HepG2 (cell line): ENCODE measurements around the gene PCA3. TPM values are rescaled to one million over a fixed set of nuclear protein-coding genes. Genes with fewer than 3 reads are reported as not detected.

Experiments used
- ATAC-seq: fragments of 200-7000 bp; cut with Tn5 transposase; 3 replicates; pipeline ENCODE4 v1.9.1; 2020; ENCODE audit warnings: mild to moderate bottlenecking, moderate library complexity
- BruUV-seq: library from RNA; stranded (reverse); fragments of 400-500 nt; replicated peaks from 2 replicates; lab custom pipeline; 2021; lab: Mats Ljungman, UMichigan
- CTCF ChIA-PET: fragments of 300-600 bp; formaldehyde crosslinking; extraction: SDS; loops from one replicate; lab custom pipeline; 2021; ENCODE audit warnings: low total read pairs, inconsistent platforms, low intra/inter-chr PET ratio; lab: Yijun Ruan, JAX
- POLR2A ChIA-PET: fragments of 350-600 bp; sonication (Branson Sonifier 250); formaldehyde crosslinking; loops from one replicate; lab custom pipeline; 2020; ENCODE audit warnings: antibody characterized with exemption, inconsistent platforms; lab: Yijun Ruan, JAX
- DNase-seq: peaks from one replicate; pipeline ENCODE4 v3.0.0-alpha.2; 2015; ENCODE audit warnings: low spot score
- FAIRE-seq: peaks from 3 replicates; lab custom pipeline; 2011; peaks lifted over from hg19 to GRCh38; lab: Jason Lieb, UNC
- H2AFZ ChIP-seq: one replicate; pipeline ENCODE4 v1.6.1; 2011; ENCODE audit warnings: low read length, inconsistent platforms
- H3K27ac ChIP-seq: fragments of 300-600 bp; 3 replicates; pipeline ENCODE4 v1.8.0; 2011; ENCODE audit warnings: mixed run types, mild to moderate bottlenecking, mixed read lengths, low read length, inconsistent platforms; ENCODE audit not compliant: insufficient read depth; ENCODE audit errors: extremely low read length
- H3K27me3 ChIP-seq, 2 experiments: fragments of 200-600 bp in 1 of 2; 2 replicates in 1 of 2; 3 replicates in 1 of 2; pipeline versions ENCODE4 v1.6.0 to v1.8.0; 2011; ENCODE audit warnings: low read length in 2 of 2, mild to moderate bottlenecking in 2 of 2, moderate library complexity in 2 of 2, inconsistent platforms in 1 of 2; ENCODE audit not compliant: insufficient read depth in 2 of 2, control insufficient read depth in 1 of 2
- H3K36me3 ChIP-seq, 2 experiments: fragments of 200-600 bp in 1 of 2; replicated peaks in 1 of 2; 2 replicates in 1 of 2; 3 replicates in 1 of 2; pipeline versions ENCODE4 v1.5.1 to v1.8.0; 2011; ENCODE audit warnings: low read length in 2 of 2, inconsistent platforms in 1 of 2; ENCODE audit not compliant: insufficient read depth in 2 of 2, control insufficient read depth in 1 of 2
- H3K4me1 ChIP-seq: 2 replicates; pipeline ENCODE4 v1.5.1; 2012; ENCODE audit warnings: low read length, inconsistent platforms; ENCODE audit not compliant: insufficient read depth
- H3K4me2 ChIP-seq: 2 replicates; pipeline ENCODE4 v1.6.0; 2011; ENCODE audit warnings: low read depth, low read length, inconsistent platforms
- H3K4me3 ChIP-seq, 3 experiments: fragments of 200-600 bp in 1 of 3; sonication (generic), shearing (Covaris generic) in 1 of 3; replicated peaks in 1 of 3; 2 replicates each; pipeline ENCODE4 v1.5.1; 2011 to 2016; ENCODE audit warnings: low read length in 3 of 3, inconsistent platforms in 2 of 3, low read depth in 2 of 3, mild to moderate bottlenecking in 2 of 3, control low read depth in 1 of 3, mixed read lengths in 1 of 3; ENCODE audit not compliant: insufficient read depth in 1 of 3
- H3K79me2 ChIP-seq: one replicate; pipeline ENCODE4 v1.6.1; 2011; ENCODE audit warnings: low read length, inconsistent platforms; ENCODE audit not compliant: insufficient read depth
- H3K9ac ChIP-seq: 2 replicates; pipeline ENCODE4 v1.6.0; 2011; ENCODE audit warnings: mild to moderate bottlenecking, low read depth, low read length, inconsistent platforms; ENCODE audit not compliant: insufficient read depth
- H3K9me3 ChIP-seq: 2 replicates; pipeline ENCODE4 v1.5.1; 2012; ENCODE audit warnings: mild to moderate bottlenecking, low read length
- H4K20me1 ChIP-seq: 2 replicates; pipeline ENCODE4 v1.6.0; 2011; ENCODE audit warnings: inconsistent platforms, mild to moderate bottlenecking, low read length, moderate library complexity; ENCODE audit not compliant: insufficient read depth
- BRCA1 ChIP-seq: sonication (generic); formaldehyde crosslinking; IDR thresholded peaks from 2 replicates; pipeline ENCODE4 v1.4.0; 2020; ENCODE audit warnings: missing genetic modification reagents
- GLI4 ChIP-seq: sonication (generic); formaldehyde crosslinking; IDR thresholded peaks from 2 replicates; pipeline ENCODE4 v1.5.1; 2020; ENCODE audit warnings: missing genetic modification reagents, mild to moderate bottlenecking, moderate library complexity, borderline replicate concordance
- KDM5A ChIP-seq: fragments of 200-600 bp; sonication (generic); IDR thresholded peaks from 2 replicates; pipeline ENCODE4 v1.7.0; 2018; ENCODE audit warnings: antibody characterized with exemption, mild to moderate bottlenecking, low read length, borderline replicate concordance
- RCOR2 ChIP-seq: IDR thresholded peaks from 2 replicates; pipeline ENCODE4 v1.6.1; 2016; ENCODE audit warnings: missing biosample characterization, missing genetic modification reagents
- RFX5 ChIP-seq: IDR thresholded peaks from 2 replicates; pipeline ENCODE4 v1.6.1; 2011; ENCODE audit warnings: low read depth, low read length, improper control_type of control experiment
- SUZ12 ChIP-seq: fragments of 150-350 bp; IDR thresholded peaks from 2 replicates; pipeline ENCODE4 v1.6.1; 2014; ENCODE audit warnings: low read depth, low read length
- ZBTB42 ChIP-seq: sonication (generic); formaldehyde crosslinking; IDR thresholded peaks from 2 replicates; pipeline ENCODE4 v1.5.0; 2020; ENCODE audit warnings: mild to moderate bottlenecking, missing genetic modification reagents
- WGBS: methylation state at CpG from one replicate; pipeline ENCODE4 v1.1.6; 2017; ENCODE audit warnings: low lambda C conversion rate; 5-methylcytosine and 5-hydroxymethylcytosine counted together
- in situ Hi-C: cut with HindIII; loops from 2 replicates; pipeline ENCODE4 v1.10.0; 2017; ENCODE audit warnings: low pct_unique_long_range_greater_than_20kb; ENCODE audit not compliant: extremely low pct_ligation_motif_present
- intact Hi-C: fragments of 100-400 bp; cut with micrococcal nuclease; formaldehyde crosslinking; loops from one replicate; pipeline ENCODE4 v1.10.0; 2022; ENCODE audit not compliant: unreplicated experiment
- polyA plus RNA-seq, 8 experiments: library from polyadenylated mRNA; depleted of rRNA in 3 of 8; stranded (reverse) in 7 of 8; unstranded in 1 of 8; fragments of >200 nt; fragmentation: Illumina TruSeq in 4 of 8; extraction: Trizol in 4 of 8; gene quantifications; 2 replicates each; pipeline versions ENCODE4 v1.2.1 to v1.2.3, GENCODE V29; 2011 to 2016; ENCODE audit warnings: low read depth in 4 of 8, missing spikeins in 1 of 8, mixed read lengths in 1 of 8; ENCODE audit not compliant: insufficient read depth in 1 of 8
- total RNA-seq, 5 experiments: library from RNA; depleted of rRNA; stranded (reverse); fragments of >200 nt; fragmentation: Illumina TruSeq; extraction: Trizol; gene quantifications; 2 replicates each; pipeline ENCODE4 v1.2.3, GENCODE V29; 2016; ENCODE audit warnings: low read depth in 1 of 5
- TF ChIP-seq, protein P1 (sequence below): sonication (generic); formaldehyde crosslinking; IDR thresholded peaks from 2 replicates; pipeline ENCODE4 v1.4.0; 2020; ENCODE audit warnings: missing genetic modification reagents
- TF ChIP-seq, protein P2 (sequence below): sonication (generic); formaldehyde crosslinking; IDR thresholded peaks from 2 replicates; pipeline ENCODE4 v1.5.1; 2020; ENCODE audit warnings: missing genetic modification reagents, mild to moderate bottlenecking, borderline replicate concordance
- TF ChIP-seq, protein P3 (sequence below): sonication (generic); formaldehyde crosslinking; IDR thresholded peaks from 2 replicates; pipeline ENCODE4 v1.4.0; 2020; ENCODE audit warnings: mild to moderate bottlenecking, missing genetic modification reagents
- TF ChIP-seq, protein P4 (sequence below): sonication (generic); formaldehyde crosslinking; IDR thresholded peaks from 2 replicates; pipeline ENCODE4 v1.5.1; 2020; ENCODE audit warnings: missing genetic modification reagents, mild to moderate bottlenecking, borderline replicate concordance

PCA3 gene
- total and polyA plus RNA-seq, 2 of the 13 experiments (the other 11 are each of a cell fraction or from before 2014, with no cell fraction given), result not detected

DNA sequence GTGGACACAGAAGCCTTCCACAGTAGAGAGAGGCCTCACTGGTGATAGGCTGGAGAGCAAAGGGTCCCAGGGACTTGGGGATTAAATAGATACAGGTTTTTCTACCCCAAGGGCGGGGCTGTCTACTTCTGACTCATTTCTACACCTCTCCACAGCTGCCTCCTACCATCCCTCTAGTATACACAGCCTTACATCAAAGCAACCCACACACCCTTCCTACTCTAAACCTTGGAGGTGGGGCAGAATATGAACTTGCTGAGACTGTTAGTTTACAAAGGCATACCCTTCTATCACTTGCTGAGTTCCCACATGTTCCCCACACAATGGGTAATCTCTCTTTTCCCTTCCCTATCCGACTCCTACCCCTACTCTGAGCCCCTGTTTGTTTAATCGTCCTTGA is 19.9 kb upstream of the PCA3 start:
- Histone ChIP-seq H3K27me3 (peaks cover 0 to 4% of the 10 kb centered on the region in 2 experiments; a peak in 1 of 5 replicates), H3K36me3 (no peaks in the 10 kb centered on the region), H3K27ac (no peak overlapping the region), H3K4me2 (no peak overlapping the region), H3K9me3 (peaks cover 19% of the 10 kb centered on the region), H2AFZ (no peak overlapping the region), H3K79me2 (no peaks in the 10 kb centered on the region), H3K4me1 (no peaks in the 10 kb centered on the region), H3K9ac (no peak overlapping the region), H3K4me3 (no peak overlapping the region), H4K20me1 (no peaks in the 10 kb centered on the region)
- ChIA-PET CTCF (no interaction called here), POLR2A (no interaction called here)
- FAIRE-seq (no peak), ATAC-seq (no peak), DNase-seq (no peak)
- WGBS, result 2% methylated on average over 3 of the region's 3 CpGs
- no TSS peak for BruUV-seq
- in situ Hi-C loops (no loop called here), intact Hi-C loops (no loop called here)
- no peak for TF ChIP-seq GLI4 (CRISPR knock-in tag)
- TF ChIP-seq, protein P1, sequence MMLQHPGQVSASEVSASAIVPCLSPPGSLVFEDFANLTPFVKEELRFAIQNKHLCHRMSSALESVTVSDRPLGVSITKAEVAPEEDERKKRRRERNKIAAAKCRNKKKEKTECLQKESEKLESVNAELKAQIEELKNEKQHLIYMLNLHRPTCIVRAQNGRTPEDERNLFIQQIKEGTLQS, result no peak
- TF ChIP-seq KDM5A, result no peak
- TF ChIP-seq ZBTB42 (CRISPR knock-in tag), result no peak
- no peak for TF ChIP-seq RFX5

DNA sequence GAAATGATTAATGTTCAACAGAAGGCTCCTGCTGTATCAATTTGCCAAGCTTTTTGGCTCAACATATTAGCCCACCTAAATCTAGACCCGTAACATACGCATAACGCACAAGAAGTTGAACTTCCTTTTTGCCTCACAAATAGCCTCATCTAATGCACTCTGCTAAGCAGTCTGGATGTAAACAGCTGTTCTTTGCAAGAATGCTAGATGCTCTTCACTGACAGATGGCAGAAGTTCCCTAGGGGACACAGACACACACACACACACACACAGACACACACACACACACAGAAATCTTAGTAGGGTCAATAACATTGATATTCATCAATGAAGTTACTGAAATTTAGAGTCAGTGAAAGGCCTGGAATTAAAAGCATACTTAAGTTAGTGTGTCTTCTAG is 13.2 kb upstream of the PCA3 start:
- no peak overlapping the region for H2AFZ ChIP-seq
- ATAC-seq, result no peak
- no peaks in the 10 kb centered on the region for H3K79me2 ChIP-seq
- H4K20me1 ChIP-seq, result no peaks in the 10 kb centered on the region
- H3K27me3 ChIP-seq, result peaks cover 2 to 4% of the 10 kb centered on the region in 2 experiments; a peak in 1 of 5 replicates
- 95% methylated on average over 3 of the region's 3 CpGs for WGBS
- no peak overlapping the region for H3K9ac ChIP-seq
- in situ Hi-C loops (no loop called here), intact Hi-C loops (no loop called here)
- no peak overlapping the region for H3K4me2 ChIP-seq
- no peak overlapping the region for H3K27ac ChIP-seq
- peaks cover 1% of the 10 kb centered on the region; the same call in 1 of the 2 replicates for H3K9me3 ChIP-seq
- no TSS peak for BruUV-seq
- FAIRE-seq, result no peak
- no peak overlapping the region for H3K4me3 ChIP-seq
- H3K4me1 ChIP-seq, result no peaks in the 10 kb centered on the region
- ChIA-PET POLR2A (no interaction called here), CTCF (no interaction called here)
- DNase-seq, result no peak
- H3K36me3 ChIP-seq, result no peaks in the 10 kb centered on the region
- TF ChIP-seq BRCA1 (CRISPR knock-in tag) (no peak), KDM5A (no peak), SUZ12 (no peak), RCOR2 (CRISPR knock-in tag) (no peak)
- TF ChIP-seq, protein P2, sequence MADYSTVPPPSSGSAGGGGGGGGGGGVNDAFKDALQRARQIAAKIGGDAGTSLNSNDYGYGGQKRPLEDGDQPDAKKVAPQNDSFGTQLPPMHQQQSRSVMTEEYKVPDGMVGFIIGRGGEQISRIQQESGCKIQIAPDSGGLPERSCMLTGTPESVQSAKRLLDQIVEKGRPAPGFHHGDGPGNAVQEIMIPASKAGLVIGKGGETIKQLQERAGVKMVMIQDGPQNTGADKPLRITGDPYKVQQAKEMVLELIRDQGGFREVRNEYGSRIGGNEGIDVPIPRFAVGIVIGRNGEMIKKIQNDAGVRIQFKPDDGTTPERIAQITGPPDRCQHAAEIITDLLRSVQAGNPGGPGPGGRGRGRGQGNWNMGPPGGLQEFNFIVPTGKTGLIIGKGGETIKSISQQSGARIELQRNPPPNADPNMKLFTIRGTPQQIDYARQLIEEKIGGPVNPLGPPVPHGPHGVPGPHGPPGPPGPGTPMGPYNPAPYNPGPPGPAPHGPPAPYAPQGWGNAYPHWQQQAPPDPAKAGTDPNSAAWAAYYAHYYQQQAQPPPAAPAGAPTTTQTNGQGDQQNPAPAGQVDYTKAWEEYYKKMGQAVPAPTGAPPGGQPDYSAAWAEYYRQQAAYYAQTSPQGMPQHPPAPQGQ (CRISPR knock-in tag), result no peak
- TF ChIP-seq, protein P3, sequence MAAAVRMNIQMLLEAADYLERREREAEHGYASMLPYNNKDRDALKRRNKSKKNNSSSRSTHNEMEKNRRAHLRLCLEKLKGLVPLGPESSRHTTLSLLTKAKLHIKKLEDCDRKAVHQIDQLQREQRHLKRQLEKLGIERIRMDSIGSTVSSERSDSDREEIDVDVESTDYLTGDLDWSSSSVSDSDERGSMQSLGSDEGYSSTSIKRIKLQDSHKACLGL, result no peak
- TF ChIP-seq, protein P4, sequence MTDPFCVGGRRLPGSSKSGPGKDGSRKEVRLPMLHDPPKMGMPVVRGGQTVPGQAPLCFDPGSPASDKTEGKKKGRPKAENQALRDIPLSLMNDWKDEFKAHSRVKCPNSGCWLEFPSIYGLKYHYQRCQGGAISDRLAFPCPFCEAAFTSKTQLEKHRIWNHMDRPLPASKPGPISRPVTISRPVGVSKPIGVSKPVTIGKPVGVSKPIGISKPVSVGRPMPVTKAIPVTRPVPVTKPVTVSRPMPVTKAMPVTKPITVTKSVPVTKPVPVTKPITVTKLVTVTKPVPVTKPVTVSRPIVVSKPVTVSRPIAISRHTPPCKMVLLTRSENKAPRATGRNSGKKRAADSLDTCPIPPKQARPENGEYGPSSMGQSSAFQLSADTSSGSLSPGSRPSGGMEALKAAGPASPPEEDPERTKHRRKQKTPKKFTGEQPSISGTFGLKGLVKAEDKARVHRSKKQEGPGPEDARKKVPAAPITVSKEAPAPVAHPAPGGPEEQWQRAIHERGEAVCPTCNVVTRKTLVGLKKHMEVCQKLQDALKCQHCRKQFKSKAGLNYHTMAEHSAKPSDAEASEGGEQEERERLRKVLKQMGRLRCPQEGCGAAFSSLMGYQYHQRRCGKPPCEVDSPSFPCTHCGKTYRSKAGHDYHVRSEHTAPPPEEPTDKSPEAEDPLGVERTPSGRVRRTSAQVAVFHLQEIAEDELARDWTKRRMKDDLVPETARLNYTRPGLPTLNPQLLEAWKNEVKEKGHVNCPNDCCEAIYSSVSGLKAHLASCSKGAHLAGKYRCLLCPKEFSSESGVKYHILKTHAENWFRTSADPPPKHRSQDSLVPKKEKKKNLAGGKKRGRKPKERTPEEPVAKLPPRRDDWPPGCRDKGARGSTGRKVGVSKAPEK (CRISPR knock-in tag), result no peak
